ENCODE data around the gene NKTR. TPM values are rescaled to one million over a fixed set of nuclear protein-coding genes. Genes with fewer than 3 reads are reported as not detected.

NKTR gene
- total and polyA plus RNA-seq, 2 experiments from 2014 or later = 36.8 to 74.3 TPM

DNA sequence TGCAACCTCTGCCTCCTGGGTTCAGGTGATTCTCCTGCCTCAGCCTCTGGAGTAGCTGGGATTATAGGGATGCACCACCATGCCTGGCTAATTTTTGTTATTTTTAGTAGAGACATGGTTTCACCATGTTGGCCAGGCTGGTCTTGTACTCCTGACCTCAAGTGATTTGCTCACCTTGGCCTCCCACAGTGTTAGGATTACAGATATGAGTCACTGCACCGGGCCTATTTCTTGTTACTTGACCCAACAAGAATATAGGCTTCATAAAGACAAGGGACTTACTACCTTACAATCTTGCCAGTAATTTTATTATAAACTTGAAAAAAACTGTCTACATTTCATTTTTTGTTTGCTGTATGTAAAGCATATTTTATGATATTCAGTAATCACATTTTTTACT, 31.7 kb downstream of the NKTR start:
- H3K36me3 ChIP-seq (replicated peaks; ENCODE audit: insufficient read depth, low read depth) = no peaks in the 10 kb centered on the region
- H3K79me2 ChIP-seq = peaks cover 11% of the 10 kb centered on the region
- H3K27me3 ChIP-seq = no peaks in the 10 kb centered on the region
- H3K4me1 ChIP-seq (ENCODE audit: insufficient read depth) = no peaks in the 10 kb centered on the region
- no peaks in the 10 kb centered on the region for H3K9me3 ChIP-seq (ENCODE audit: low read depth)
- TF ChIP-seq CTCF (IDR thresholded peaks at IDR 0.05; ENCODE audit: poor library complexity) = no peak
- TF ChIP-seq EZH2 (IDR thresholded peaks at IDR 0.05; ENCODE audit: borderline replicate concordance) = no peak
- TF ChIP-seq EZH2phosphoT487 (IDR thresholded peaks at IDR 0.05; ENCODE audit: low read depth, severe bottlenecking, unreplicated experiment) = no peak
- no peak overlapping the region for H2AFZ ChIP-seq
- no peak overlapping the region for H3K4me3 ChIP-seq
- no peaks in the 10 kb centered on the region for H3K9me2 ChIP-seq (replicated peaks; ENCODE audit: insufficient read depth)
- DNase-seq (ENCODE audit: low spot score) = no peak
- 55% methylated on average over 1 of the region's 1 CpG for WGBS (ENCODE audit: low lambda C conversion rate, missing lambda C conversion rate)
- H3K4me2 ChIP-seq = no peak overlapping the region
- H4K20me1 ChIP-seq (ENCODE audit: insufficient read depth, poor library complexity, severe bottlenecking) = no peaks in the 10 kb centered on the region
- no peak overlapping the region for H3K27ac ChIP-seq

DNA sequence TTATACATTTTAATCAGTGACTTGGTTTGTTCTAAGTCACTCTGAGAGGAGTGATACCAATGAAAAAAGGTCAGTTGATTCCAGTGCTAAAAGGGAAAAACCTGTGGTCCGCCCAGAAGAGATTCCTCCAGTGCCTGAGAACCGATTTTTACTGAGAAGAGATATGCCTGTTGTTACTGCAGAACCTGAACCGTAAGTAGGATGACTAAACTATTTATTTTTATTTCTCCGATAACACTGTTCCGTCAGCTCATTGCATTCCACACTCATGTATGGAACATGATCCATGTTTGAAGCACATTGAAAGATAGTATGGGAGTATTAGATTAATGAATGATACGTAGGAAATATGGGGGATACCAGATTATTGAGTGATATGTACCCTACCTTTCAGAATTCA, 33.1 kb downstream of the NKTR start:
- Histone ChIP-seq H3K4me3 (no peak overlapping the region), H2AFZ (no peak overlapping the region), H3K36me3 (replicated peaks; ENCODE audit: insufficient read depth, low read depth) (no peaks in the 10 kb centered on the region), H3K9me2 (replicated peaks; ENCODE audit: insufficient read depth) (no peaks in the 10 kb centered on the region), H3K27me3 (no peaks in the 10 kb centered on the region), H4K20me1 (ENCODE audit: insufficient read depth, poor library complexity, severe bottlenecking) (no peaks in the 10 kb centered on the region), H3K27ac (no peak overlapping the region), H3K9me3 (ENCODE audit: low read depth) (no peaks in the 10 kb centered on the region), H3K4me2 (no peak overlapping the region), H3K79me2 (peaks cover 17% of the 10 kb centered on the region), H3K4me1 (ENCODE audit: insufficient read depth) (no peaks in the 10 kb centered on the region)
- WGBS (ENCODE audit: low lambda C conversion rate, missing lambda C conversion rate) = 98% methylated on average over 6 of the region's 6 CpGs
- DNase-seq (ENCODE audit: low spot score) = no peak
- TF ChIP-seq CTCF (IDR thresholded peaks at IDR 0.05; ENCODE audit: poor library complexity) (no peak), EZH2 (IDR thresholded peaks at IDR 0.05; ENCODE audit: borderline replicate concordance) (no peak), EZH2phosphoT487 (IDR thresholded peaks at IDR 0.05; ENCODE audit: low read depth, severe bottlenecking, unreplicated experiment) (no peak)

- Histone ChIP-seq H3K4me1 (ENCODE audit: insufficient read depth) (no peaks in the 10 kb centered on the region), H3K9me3 (ENCODE audit: low read depth) (no peaks in the 10 kb centered on the region), H3K4me2 (no peak overlapping the region), H3K27ac (no peak overlapping the region), H3K27me3 (no peaks in the 10 kb centered on the region), H3K4me3 (no peak overlapping the region), H3K9me2 (replicated peaks; ENCODE audit: insufficient read depth) (no peaks in the 10 kb centered on the region), H2AFZ (no peak overlapping the region), H3K79me2 (peaks cover 18% of the 10 kb centered on the region), H4K20me1 (ENCODE audit: insufficient read depth, poor library complexity, severe bottlenecking) (no peaks in the 10 kb centered on the region), H3K36me3 (replicated peaks; ENCODE audit: insufficient read depth, low read depth) (no peaks in the 10 kb centered on the region)
- DNase-seq (ENCODE audit: low spot score) = no peak
- no peak for TF ChIP-seq CTCF (IDR thresholded peaks at IDR 0.05; ENCODE audit: poor library complexity)
- TF ChIP-seq EZH2phosphoT487 (IDR thresholded peaks at IDR 0.05; ENCODE audit: low read depth, severe bottlenecking, unreplicated experiment) = no peak
- TF ChIP-seq EZH2 (IDR thresholded peaks at IDR 0.05; ENCODE audit: borderline replicate concordance) = no peak
- WGBS (ENCODE audit: low lambda C conversion rate, missing lambda C conversion rate) = 87% methylated on average over 2 of the region's 2 CpGs
Observed at GRCh38 chr3:42635111-42635510, 34.6 kb downstream of the NKTR start.

DNA sequence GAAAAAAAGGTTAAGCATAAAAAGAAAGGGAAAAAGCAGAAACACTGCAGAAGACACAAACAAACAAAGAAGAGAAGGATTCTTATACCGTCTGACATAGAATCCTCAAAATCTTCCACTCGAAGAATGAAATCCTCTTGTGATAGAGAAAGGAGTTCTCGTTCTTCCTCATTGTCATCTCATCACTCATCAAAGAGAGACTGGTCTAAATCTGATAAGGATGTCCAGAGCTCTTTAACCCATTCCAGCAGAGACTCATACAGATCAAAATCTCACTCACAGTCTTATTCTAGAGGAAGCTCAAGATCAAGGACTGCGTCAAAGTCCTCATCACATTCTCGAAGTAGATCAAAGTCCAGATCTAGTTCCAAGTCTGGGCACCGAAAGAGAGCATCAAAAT, 36.5 kb downstream of the NKTR start:
- H3K27ac ChIP-seq = peak overlapping the region; percentile 8
- H3K36me3 ChIP-seq (replicated peaks; ENCODE audit: insufficient read depth, low read depth) = no peaks in the 10 kb centered on the region
- no peaks in the 10 kb centered on the region for H4K20me1 ChIP-seq (ENCODE audit: insufficient read depth, poor library complexity, severe bottlenecking)
- WGBS (ENCODE audit: low lambda C conversion rate, missing lambda C conversion rate) = 70% methylated on average over 6 of the region's 6 CpGs
- H3K4me2 ChIP-seq = no peak overlapping the region
- H3K27me3 ChIP-seq = no peaks in the 10 kb centered on the region
- H3K9me2 ChIP-seq (replicated peaks; ENCODE audit: insufficient read depth) = no peaks in the 10 kb centered on the region
- no peak for TF ChIP-seq CTCF (IDR thresholded peaks at IDR 0.05; ENCODE audit: poor library complexity)
- TF ChIP-seq EZH2 (IDR thresholded peaks at IDR 0.05; ENCODE audit: borderline replicate concordance) = no peak
- TF ChIP-seq EZH2phosphoT487 (IDR thresholded peaks at IDR 0.05; ENCODE audit: low read depth, severe bottlenecking, unreplicated experiment) = no peak
- no peaks in the 10 kb centered on the region for H3K4me1 ChIP-seq (ENCODE audit: insufficient read depth)
- no peak overlapping the region for H2AFZ ChIP-seq
- H3K9me3 ChIP-seq (ENCODE audit: low read depth) = no peaks in the 10 kb centered on the region
- DNase-seq (ENCODE audit: low spot score) = no peak
- peaks cover 22% of the 10 kb centered on the region for H3K79me2 ChIP-seq
- H3K4me3 ChIP-seq = no peak overlapping the region
